A673 (cell line): Measurements from ENCODE around the gene ZNF281. TPM values are rescaled to one million over a fixed set of nuclear protein-coding genes. Genes with fewer than 3 reads are reported as not detected.

Experiments
- BruUV-seq: library from RNA; stranded (reverse); fragments of 400-500 nt; replicated peaks from 2 replicates; lab custom pipeline; 2021; lab: Mats Ljungman, UMichigan
- CTCF ChIA-PET: fragments of 300-600 bp; sonication (Branson Sonifier 250); formaldehyde crosslinking; loops from one replicate; lab custom pipeline; 2022; ENCODE audit warnings: antibody characterized with exemption; lab: Charles Lee
- POLR2A ChIA-PET: fragments of 300-600 bp; sonication (Branson Sonifier 250); formaldehyde crosslinking; loops from one replicate; lab custom pipeline; 2022; ENCODE audit warnings: antibody characterized with exemption; ENCODE audit not compliant: low non-redundant PET; lab: Charles Lee
- DNase-seq: peaks from one replicate; pipeline ENCODE4 v3.0.0-alpha.2; 2015; ENCODE audit warnings: low spot score
- H3K27ac ChIP-seq: fragments of 200-600 bp; sonication (generic); 2 replicates; pipeline ENCODE4 v1.5.1; 2016; ENCODE audit warnings: mixed run types, low read depth, mild to moderate bottlenecking, mixed read lengths, antibody characterized with exemption, low read length; ENCODE audit not compliant: poor library complexity, severe bottlenecking
- H3K27me3 ChIP-seq: fragments of 200-600 bp; sonication (generic); replicated peaks from 2 replicates; pipeline ENCODE4 v1.6.1; 2017; ENCODE audit warnings: mixed run types, low read depth, mild to moderate bottlenecking, mixed read lengths, antibody characterized with exemption, low read length; ENCODE audit not compliant: insufficient read depth, poor library complexity
- H3K36me3 ChIP-seq: fragments of 200-600 bp; sonication (generic); 2 replicates; pipeline ENCODE4 v1.6.1; 2016; ENCODE audit warnings: mixed run types, mild to moderate bottlenecking, mixed read lengths, antibody characterized with exemption, low read length; ENCODE audit not compliant: insufficient read depth, poor library complexity, severe bottlenecking
- H3K4me1 ChIP-seq: fragments of 200-600 bp; sonication (generic); 2 replicates; pipeline ENCODE4 v1.6.1; 2017; ENCODE audit warnings: mixed run types, mild to moderate bottlenecking, mixed read lengths, antibody characterized with exemption, low read length; ENCODE audit not compliant: insufficient read depth, poor library complexity, severe bottlenecking
- H3K4me3 ChIP-seq: fragments of 200-600 bp; sonication (generic); 2 replicates; pipeline ENCODE4 v1.5.1; 2016; ENCODE audit warnings: low read depth, mixed run types, mild to moderate bottlenecking, mixed read lengths, low read length; ENCODE audit not compliant: poor library complexity, severe bottlenecking
- H3K9me3 ChIP-seq: fragments of 200-600 bp; sonication (generic); 2 replicates; pipeline ENCODE4 v1.6.1; 2016; ENCODE audit warnings: mixed run types, low read depth, mild to moderate bottlenecking, mixed read lengths, antibody characterized with exemption, low read length; ENCODE audit not compliant: poor library complexity, severe bottlenecking
- EZH2 ChIP-seq: fragments of 200-600 bp; sonication (generic); IDR thresholded peaks from 2 replicates; pipeline ENCODE4 v1.6.1; 2017; ENCODE audit warnings: borderline replicate concordance, low read depth, mild to moderate bottlenecking, mixed read lengths, antibody characterized with exemption, low read length; ENCODE audit not compliant: poor library complexity, severe bottlenecking
- intact Hi-C: fragments of 100-400 bp; cut with micrococcal nuclease; formaldehyde crosslinking; loops from one replicate; pipeline ENCODE4 v1.10.0; 2022; ENCODE audit not compliant: unreplicated experiment
- total RNA-seq: library from RNA; stranded (reverse); gene quantifications from 2 replicates; pipeline ENCODE4 v1.2.3, GENCODE V29; 2021
- TF ChIP-seq, protein P1 (sequence below): fragments of 300-800, 200-600 bp; sonication (generic); conservative IDR thresholded peaks from 2 replicates; pipeline ENCODE4 v1.5.1; 2017; ENCODE audit warnings: low read depth, mild to moderate bottlenecking, antibody characterized with exemption, low read length, moderate library complexity, mixed read lengths

ZNF281 gene
- total RNA-seq, 1 experiment from 2014 or later = 24.3 TPM

DNA sequence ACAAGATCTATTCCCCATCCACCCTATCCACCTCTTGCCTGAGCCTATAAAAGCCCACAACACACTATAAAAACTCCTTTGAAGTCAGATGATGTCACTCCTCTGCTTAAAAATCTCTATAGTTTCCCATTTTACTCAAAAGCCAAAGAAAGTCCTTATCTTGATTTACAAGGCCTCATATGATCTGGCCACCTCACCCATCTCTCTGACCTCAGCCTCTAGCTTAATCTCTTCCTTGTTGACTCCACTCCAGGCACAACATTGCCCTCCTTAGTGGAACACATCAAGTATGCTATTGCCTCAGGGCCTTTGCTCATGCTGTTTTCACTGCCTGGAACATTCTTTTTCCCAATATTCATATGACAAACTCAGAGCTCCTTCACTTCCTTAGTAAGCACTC is 33.3 kb downstream of the ZNF281 start:
- Histone ChIP-seq H3K9me3 (no peaks in the 10 kb centered on the region), H3K27ac (no peak overlapping the region), H3K4me3 (no peak overlapping the region), H3K27me3 (no peaks in the 10 kb centered on the region), H3K36me3 (no peaks in the 10 kb centered on the region), H3K4me1 (no peaks in the 10 kb centered on the region)
- no TSS peak for BruUV-seq
- ChIA-PET POLR2A (no interaction called here), CTCF (no interaction called here)
- no peak for DNase-seq
- intact Hi-C loops = no loop called here
- TF ChIP-seq, protein P1, sequence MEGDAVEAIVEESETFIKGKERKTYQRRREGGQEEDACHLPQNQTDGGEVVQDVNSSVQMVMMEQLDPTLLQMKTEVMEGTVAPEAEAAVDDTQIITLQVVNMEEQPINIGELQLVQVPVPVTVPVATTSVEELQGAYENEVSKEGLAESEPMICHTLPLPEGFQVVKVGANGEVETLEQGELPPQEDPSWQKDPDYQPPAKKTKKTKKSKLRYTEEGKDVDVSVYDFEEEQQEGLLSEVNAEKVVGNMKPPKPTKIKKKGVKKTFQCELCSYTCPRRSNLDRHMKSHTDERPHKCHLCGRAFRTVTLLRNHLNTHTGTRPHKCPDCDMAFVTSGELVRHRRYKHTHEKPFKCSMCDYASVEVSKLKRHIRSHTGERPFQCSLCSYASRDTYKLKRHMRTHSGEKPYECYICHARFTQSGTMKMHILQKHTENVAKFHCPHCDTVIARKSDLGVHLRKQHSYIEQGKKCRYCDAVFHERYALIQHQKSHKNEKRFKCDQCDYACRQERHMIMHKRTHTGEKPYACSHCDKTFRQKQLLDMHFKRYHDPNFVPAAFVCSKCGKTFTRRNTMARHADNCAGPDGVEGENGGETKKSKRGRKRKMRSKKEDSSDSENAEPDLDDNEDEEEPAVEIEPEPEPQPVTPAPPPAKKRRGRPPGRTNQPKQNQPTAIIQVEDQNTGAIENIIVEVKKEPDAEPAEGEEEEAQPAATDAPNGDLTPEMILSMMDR = no peak
- TF ChIP-seq EZH2 = no peak

DNA sequence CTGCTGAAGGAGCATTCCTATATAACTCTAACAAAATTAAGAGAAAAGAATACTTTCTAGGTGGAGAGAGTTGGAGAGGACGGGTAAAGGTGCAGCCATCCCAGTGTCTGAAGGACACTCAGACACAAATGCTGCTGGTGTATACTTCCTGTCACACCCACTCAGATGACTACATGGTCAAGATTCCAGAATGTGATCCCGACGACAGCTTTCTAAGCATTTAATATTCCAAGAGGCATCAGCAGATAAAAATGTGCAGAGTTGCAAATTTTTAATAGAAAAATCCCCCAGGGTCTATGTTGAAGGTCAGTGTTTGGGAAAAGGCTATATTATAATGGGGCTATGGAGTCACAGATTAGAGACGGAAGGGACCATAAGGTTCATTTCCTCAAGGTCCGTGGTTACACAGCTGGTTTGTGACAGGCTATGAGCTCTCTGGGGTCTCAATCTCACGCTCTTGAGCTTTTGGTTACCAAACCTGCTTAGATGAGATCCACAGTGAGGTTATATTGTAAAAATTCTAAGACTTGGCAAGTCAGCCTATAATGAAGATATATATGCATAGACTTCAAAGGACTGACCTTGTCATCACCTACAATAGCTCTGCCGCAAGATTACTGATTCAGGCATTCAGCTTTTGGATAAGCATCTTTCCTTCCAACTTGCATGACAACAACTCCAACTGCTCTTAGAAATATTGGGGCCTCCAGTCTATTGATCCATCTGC is 35.1 kb downstream of the ZNF281 start:
- Histone ChIP-seq H3K27me3 (no peaks in the 10 kb centered on the region), H3K4me3 (no peak overlapping the region), H3K36me3 (no peaks in the 10 kb centered on the region), H3K9me3 (no peaks in the 10 kb centered on the region), H3K4me1 (no peaks in the 10 kb centered on the region), H3K27ac (no peak overlapping the region)
- TF ChIP-seq, protein P1 = no peak
- TF ChIP-seq EZH2 = no peak
- CTCF ChIA-PET = no interaction called here
- intact Hi-C loops = no loop called here
- POLR2A ChIA-PET = no interaction called here
- no peak for DNase-seq
- no TSS peak for BruUV-seq

DNA sequence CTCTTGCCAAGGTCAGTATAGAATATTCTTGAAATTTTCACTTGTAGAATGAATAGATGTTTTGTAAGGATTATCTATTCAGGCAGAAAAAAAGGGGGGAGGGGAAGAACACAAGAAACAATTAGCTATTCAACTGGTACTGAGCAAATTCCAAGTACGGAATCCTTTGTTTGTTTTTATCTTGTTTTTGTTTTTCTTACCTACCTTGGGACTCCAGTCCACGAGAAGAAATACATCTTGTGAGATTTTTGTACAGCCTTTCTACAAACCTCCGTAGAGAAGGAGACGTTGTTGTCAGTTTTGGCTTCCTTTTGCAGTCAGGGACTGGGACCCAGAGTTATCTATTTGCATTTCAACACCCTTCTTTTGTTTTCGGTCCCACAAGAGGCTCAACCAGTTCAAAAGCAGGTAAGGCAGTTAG is 36.0 kb downstream of the ZNF281 start:
- POLR2A ChIA-PET = no interaction called here

More for the DNA sequence above, 36.0 kb downstream of the ZNF281 start:
- Histone ChIP-seq H3K4me3 (no peak overlapping the region), H3K9me3 (no peaks in the 10 kb centered on the region), H3K36me3 (no peaks in the 10 kb centered on the region), H3K27me3 (no peaks in the 10 kb centered on the region), H3K27ac (no peak overlapping the region), H3K4me1 (no peaks in the 10 kb centered on the region)
- DNase-seq = no peak
- CTCF ChIA-PET = no interaction called here
- intact Hi-C loops = no loop called here
- no TSS peak for BruUV-seq
- TF ChIP-seq, protein P1 = no peak
- TF ChIP-seq EZH2 = no peak
